Lung (tissue), 12 donors: Measurements from ENCODE around the gene PYGL. TPM values are rescaled to one million over a fixed set of nuclear protein-coding genes. Genes with fewer than 3 reads are reported as not detected.

Experiments used
- ATAC-seq: fragments of 200-7000 bp; cut with Tn5 transposase; one replicate; pipeline ENCODE4 v1.9.1; 2020; ENCODE audit warnings: moderate number of reproducible peaks; ENCODE audit not compliant: insufficient read depth, low FRiP score
- DNase-seq, 3 donors: peaks; one replicate each; pipeline ENCODE4 v3.0.0-alpha.2; 2013 to 2017
- H3K27ac ChIP-seq, 2 donors: one replicate each; pipeline ENCODE4 v1.5.1; 2013; ENCODE audit warnings: mild to moderate bottlenecking in 2 of 2, moderate library complexity in 2 of 2, control low read depth in 1 of 2, inconsistent platforms in 1 of 2, low read depth in 1 of 2, low read length in 1 of 2
- H3K27me3 ChIP-seq, 3 donors: one replicate each; pipeline ENCODE4 v1.5.1; 2013; ENCODE audit warnings: low read length in 2 of 3; ENCODE audit not compliant: control insufficient read depth in 3 of 3, insufficient read depth in 3 of 3
- H3K36me3 ChIP-seq, 4 donors: one replicate each; pipeline ENCODE4 v1.5.1; 2013; ENCODE audit warnings: low read length in 4 of 4, mild to moderate bottlenecking in 1 of 4, moderate library complexity in 1 of 4; ENCODE audit not compliant: control insufficient read depth in 4 of 4, insufficient read depth in 4 of 4
- H3K4me1 ChIP-seq, 5 donors: one replicate each; pipeline ENCODE4 v1.5.1; 2013; ENCODE audit warnings: low read length in 5 of 5, mild to moderate bottlenecking in 2 of 5, moderate library complexity in 1 of 5; ENCODE audit not compliant: control insufficient read depth in 5 of 5, insufficient read depth in 5 of 5
- H3K4me3 ChIP-seq: one replicate; pipeline ENCODE4 v1.5.1; 2013; ENCODE audit warnings: mild to moderate bottlenecking, control low read depth, moderate library complexity
- H3K9ac ChIP-seq, 2 donors: one replicate each; pipeline ENCODE4 v1.5.1; 2013; ENCODE audit warnings: low read length in 2 of 2, control low read depth in 1 of 2; ENCODE audit not compliant: insufficient read depth in 1 of 2
- H3K9me3 ChIP-seq, 4 donors: one replicate each; pipeline ENCODE4 v1.5.1; 2013; ENCODE audit warnings: low read length in 3 of 4, mild to moderate bottlenecking in 1 of 4, moderate library complexity in 1 of 4; ENCODE audit not compliant: control insufficient read depth in 4 of 4, insufficient read depth in 3 of 4
- CTCF ChIP-seq: IDR thresholded peaks from 2 replicates; pipeline ENCODE4 v1.5.1; 2012; ENCODE audit warnings: mild to moderate bottlenecking; ENCODE audit errors: control extremely low read depth, extremely low read depth
- WGBS, 2 donors: extraction: QIAGEN DNeasy Blood & Tissue Kit; methylation state at CpG; one replicate each; pipeline ENCODE4 v1.1.7; 2013; 5-methylcytosine and 5-hydroxymethylcytosine counted together
- polyA plus RNA-seq, 2 donors: library from polyadenylated mRNA; stranded (reverse); fragments of 200-250 nt; gene quantifications; one replicate each; pipeline ENCODE4 v1.2.1, GENCODE V29; 2013
- total RNA-seq, 2 donors: library from RNA; depleted of rRNA in 1 of 2; stranded (reverse); fragments of >200 nt in 1 of 2; gene quantifications; one replicate each; pipeline ENCODE4 v1.2.1, GENCODE V29; 2014 to 2021
- donor health status: control.
- donor health status: control.
- donor health status: Bipolar disorder and iron deficiency.
- donor health status: healthy.
- donor health status: DM: yes; HTN: yes; CAD: no.

Gene PYGL
- total and polyA plus RNA-seq, 4 donors: 18.7 to 85.4 (median 45.3) TPM

GRCh38 chr14:50926851-50927386 lies 17.4 kb downstream of the PYGL start:
- Histone ChIP-seq H3K4me3 (no peak overlapping the region), H3K27me3 (no peaks in the 10 kb centered on the region), H3K4me1 (no peaks in the 10 kb centered on the region), H3K36me3 (peaks cover 0 to 13% (median 4%) of the 10 kb centered on the region in 4 donors), H3K9ac (no peak overlapping the region), H3K27ac (peak overlapping the region in 1 of 2 donors; percentile 14), H3K9me3 (no peaks in the 10 kb centered on the region)
- DNase-seq (peak in 2 of 3 donors; percentile 6 to 12), ATAC-seq (no peak)
- WGBS, 2 donors: 49 to 74% methylated on average over 3 of the region's 3 CpGs
- no peak for TF ChIP-seq CTCF

- H3K9ac ChIP-seq: no peak overlapping the region
- 52 to 64% methylated on average over 4 of the region's 4 CpGs for WGBS, 2 donors
These were observed 19.4 kb downstream of the PYGL start for GRCh38 chr14:50924843-50925242.

GRCh38 chr14:50924236-50924635 lies 20.0 kb downstream of the PYGL start:
- H3K9me3 ChIP-seq: no peaks in the 10 kb centered on the region
- no peaks in the 10 kb centered on the region for H3K27me3 ChIP-seq
- 63 to 71% methylated on average over 6 of the region's 6 CpGs for WGBS, 2 donors
- H3K27ac ChIP-seq: no peak overlapping the region
- peaks cover 0 to 7% (median 3%) of the 10 kb centered on the region in 4 donors for H3K36me3 ChIP-seq
- TF ChIP-seq CTCF: no peak
- H3K4me1 ChIP-seq: no peaks in the 10 kb centered on the region
- H3K9ac ChIP-seq: no peak overlapping the region
- no peak overlapping the region for H3K4me3 ChIP-seq
- ATAC-seq: no peak
- DNase-seq: no peak

More at GRCh38 chr14:50924843-50925242, 19.4 kb downstream of the PYGL start:
- Histone ChIP-seq H3K4me3 (no peak overlapping the region), H3K4me1 (no peaks in the 10 kb centered on the region), H3K36me3 (peaks cover 0 to 7% (median 3%) of the 10 kb centered on the region in 4 donors), H3K27me3 (no peaks in the 10 kb centered on the region), H3K9me3 (no peaks in the 10 kb centered on the region), H3K27ac (no peak overlapping the region)
- DNase-seq (no peak), ATAC-seq (no peak)
- no peak for TF ChIP-seq CTCF

- H3K4me3 ChIP-seq: no peak overlapping the region
- DNase-seq: no peak
- no peak overlapping the region for H3K9ac ChIP-seq
- WGBS, 2 donors: 89 to 97% methylated on average over 2 of the region's 2 CpGs
- H3K9me3 ChIP-seq: no peaks in the 10 kb centered on the region
- ATAC-seq: no peak
- TF ChIP-seq CTCF: no peak
- no peaks in the 10 kb centered on the region for H3K4me1 ChIP-seq
- no peak overlapping the region for H3K27ac ChIP-seq
- H3K27me3 ChIP-seq: no peaks in the 10 kb centered on the region
- peaks cover 0 to 4% (median 2%) of the 10 kb centered on the region in 4 donors for H3K36me3 ChIP-seq
These were observed 21.5 kb downstream of the PYGL start for GRCh38 chr14:50922803-50923202.
